Hindlimb muscle (tissue), 1 donor: ENCODE measurements around the gene GALK1. TPM values are rescaled to one million over a fixed set of nuclear protein-coding genes. Genes with fewer than 3 reads are reported as not detected.

Experiments used
- DNase-seq: peaks from one replicate; pipeline ENCODE4 v3.0.0-alpha.2; 2013
- polyA plus RNA-seq: library from polyadenylated mRNA; unstranded; fragments of 120-200 nt; gene quantifications from one replicate; pipeline ENCODE4 v1.2.1, GENCODE V29; 2013; ENCODE audit not compliant: insufficient read length

The GALK1 gene
- polyA plus RNA-seq, 1 donor, result 32.2 TPM

GRCh38 chr17:75724016-75725003 lies 40.7 kb downstream of the GALK1 start:
- no peak for DNase-seq

- no peak for DNase-seq
Observed at GRCh38 chr17:75723171-75723930, 41.6 kb downstream of the GALK1 start.

- DNase-seq, result no peak
Observed at GRCh38 chr17:75722542-75723095, 42.4 kb downstream of the GALK1 start.

GRCh38 chr17:75722076-75722475 lies 42.9 kb downstream of the GALK1 start:
- no peak for DNase-seq

- DNase-seq, result no peak
Observed at GRCh38 chr17:75721463-75722011, 43.5 kb downstream of the GALK1 start.

- DNase-seq, result no peak
Observed at GRCh38 chr17:75720656-75721462, 44.1 kb downstream of the GALK1 start, which contains the start of gene ITGB4. Gene ITGB4 (plus strand): TSS chr17:75721459. CDS start chr17:75724704, 3,245 bp downstream.

- DNase-seq, result no peak
Observed at GRCh38 chr17:75719732-75720131, 45.3 kb downstream of the GALK1 start.

- no peak for DNase-seq
Observed at GRCh38 chr17:75712446-75712845, 52.5 kb downstream of the GALK1 start.

Other genes with a start within 250 kb of the GALK1 start
- gene CASKIN2, start 249.7 kb downstream of the GALK1 start, polyA plus RNA-seq, result 32.0 TPM
- 27.0 TPM for gene TSEN54, start 248.7 kb downstream of the GALK1 start, polyA plus RNA-seq
- 13.5 TPM for gene LLGL2, start 239.5 kb downstream of the GALK1 start, polyA plus RNA-seq
- 145 TPM for gene MYO15B, start 177.4 kb downstream of the GALK1 start, polyA plus RNA-seq
- gene SMIM5, start 131.8 kb downstream of the GALK1 start, polyA plus RNA-seq, result 6.9 TPM
- 19.4 TPM for gene RECQL5, start 98.0 kb downstream of the GALK1 start, polyA plus RNA-seq
- 83.7 TPM for gene SAP30BP, start 97.9 kb downstream of the GALK1 start, polyA plus RNA-seq
- gene ITGB4, start 43.7 kb downstream of the GALK1 start, polyA plus RNA-seq, result 7.6 TPM
- gene UNK, start 19.6 kb upstream of the GALK1 start, polyA plus RNA-seq, result 30.9 TPM
- gene UNC13D, start 79.2 kb upstream of the GALK1 start, polyA plus RNA-seq, result 6.2 TPM
- 64.3 TPM for gene WBP2, start 90.1 kb upstream of the GALK1 start, polyA plus RNA-seq
- 26.3 TPM for gene TRIM47, start 113.4 kb upstream of the GALK1 start, polyA plus RNA-seq
- 18.5 TPM for gene TRIM65, start 131.8 kb upstream of the GALK1 start, polyA plus RNA-seq
- 68.7 TPM for gene MRPL38, start 139.7 kb upstream of the GALK1 start, polyA plus RNA-seq
- gene FBF1, start 175.8 kb upstream of the GALK1 start, polyA plus RNA-seq, result 6.8 TPM
- gene ACOX1, start 214.0 kb upstream of the GALK1 start, polyA plus RNA-seq, result 20.4 TPM
- gene TEN1, start 214.0 kb upstream of the GALK1 start, polyA plus RNA-seq, result 9.6 TPM
- 4.8 TPM for gene CDK3, start 235.7 kb upstream of the GALK1 start, polyA plus RNA-seq